Measurements from ENCODE around the gene CKAP4. TPM values are rescaled to one million over a fixed set of nuclear protein-coding genes. Genes with fewer than 3 reads are reported as not detected.

CKAP4 gene
- total and polyA plus RNA-seq, 2 donors (not counting 3 experiments of a cell fraction or from before 2014, with no cell fraction given) = 117 to 223 TPM

DNA sequence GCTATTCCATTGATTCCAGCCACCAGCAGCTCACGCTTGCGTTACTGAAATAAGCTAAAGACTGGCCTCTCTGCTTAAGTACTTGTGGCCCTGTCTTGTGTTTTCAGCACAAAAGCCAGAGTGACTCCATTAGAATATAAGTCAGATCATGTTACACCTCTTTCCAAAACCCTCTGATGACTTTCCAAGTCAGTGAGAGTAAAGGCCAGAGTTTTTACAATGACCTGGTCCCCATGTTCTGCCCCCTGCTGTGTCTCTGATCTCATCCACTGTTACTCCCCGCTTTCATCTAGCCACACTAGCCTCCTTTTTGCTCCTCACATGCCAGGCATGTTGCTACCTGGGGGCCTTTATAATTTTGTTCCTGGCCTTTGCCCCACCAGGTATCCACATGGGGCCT is 6.9 kb upstream of the CKAP4 start:
- POLR2A ChIA-PET = interaction anchor here (1.0 kb wide), 1 partner anchor 11 kb away, joined by 3 read pairs; no protein-coding TSS in a partner anchor
- dilution Hi-C loops (cut with MboI; ENCODE audit: extremely low pct_ligation_motif_present, low sequenced_read_pairs) = no loop called here

GRCh38 chr12:106251631-106252455 is 4.0 kb upstream of the CKAP4 start:
- Histone ChIP-seq H3K9me1 (replicated peaks; ENCODE audit: control insufficient read depth, extremely low read depth, insufficient read depth, low read length) (no peaks in the 10 kb centered on the region), H3K9me3 (replicated peaks; ENCODE audit: control insufficient read depth, insufficient read depth, low read length) (no peaks in the 10 kb centered on the region), H3K36me3 (ENCODE audit: control insufficient read depth in 2 of 2, extremely low read depth in 1 of 2, insufficient read depth in 2 of 2, low read length in 2 of 2) (no peaks in the 10 kb centered on the region), H3K4me3 (replicated peaks in 1 of 3; ENCODE audit: insufficient read depth in 1 of 3, low read depth in 1 of 3, low read length in 3 of 3) (no peak overlapping the region), H3K4me2 (ENCODE audit: insufficient read depth, low read length) (no peak overlapping the region), H3K27ac (ENCODE audit: insufficient read depth, low read depth, low read length) (no peak overlapping the region), H3K4me1 (ENCODE audit: control insufficient read depth, extremely low read depth, insufficient read depth, low read length) (peaks cover 11% of the 10 kb centered on the region), H2AFZ (ENCODE audit: low read depth, low read length) (no peak overlapping the region), H3K27me3 (ENCODE audit: control insufficient read depth in 2 of 2, insufficient read depth in 2 of 2, low read length in 2 of 2) (no peaks in the 10 kb centered on the region), H3K79me2 (ENCODE audit: control insufficient read depth, insufficient read depth, low read length) (peaks cover 3% of the 10 kb centered on the region), H4K20me1 (replicated peaks; ENCODE audit: control insufficient read depth, extremely low read depth, insufficient read depth, low read length) (no peaks in the 10 kb centered on the region), H3K9ac (replicated peaks; ENCODE audit: extremely low read depth, insufficient read depth, low read length) (no peak overlapping the region)
- dilution Hi-C loops (cut with MboI; ENCODE audit: extremely low pct_ligation_motif_present, low sequenced_read_pairs) (no loop called here), intact Hi-C loops (cut with micrococcal nuclease) (no loop called here)
- TF ChIP-seq GATA2 (IDR thresholded peaks at IDR 0.05; ENCODE audit: insufficient read depth, insufficient read length, low read depth, low read length) = no peak
- no peak for TF ChIP-seq EZH2 (IDR thresholded peaks at IDR 0.05; ENCODE audit: borderline replicate concordance, low read depth, low read length, severe bottlenecking)
- TF ChIP-seq POLR2AphosphoS5 (IDR thresholded peaks at IDR 0.05; ENCODE audit: insufficient read depth, low read depth, low read length) = no peak
- no peak for TF ChIP-seq FOS (IDR thresholded peaks at IDR 0.05; ENCODE audit: borderline replicate concordance, insufficient read depth, low read length)
- TF ChIP-seq, protein P1, sequence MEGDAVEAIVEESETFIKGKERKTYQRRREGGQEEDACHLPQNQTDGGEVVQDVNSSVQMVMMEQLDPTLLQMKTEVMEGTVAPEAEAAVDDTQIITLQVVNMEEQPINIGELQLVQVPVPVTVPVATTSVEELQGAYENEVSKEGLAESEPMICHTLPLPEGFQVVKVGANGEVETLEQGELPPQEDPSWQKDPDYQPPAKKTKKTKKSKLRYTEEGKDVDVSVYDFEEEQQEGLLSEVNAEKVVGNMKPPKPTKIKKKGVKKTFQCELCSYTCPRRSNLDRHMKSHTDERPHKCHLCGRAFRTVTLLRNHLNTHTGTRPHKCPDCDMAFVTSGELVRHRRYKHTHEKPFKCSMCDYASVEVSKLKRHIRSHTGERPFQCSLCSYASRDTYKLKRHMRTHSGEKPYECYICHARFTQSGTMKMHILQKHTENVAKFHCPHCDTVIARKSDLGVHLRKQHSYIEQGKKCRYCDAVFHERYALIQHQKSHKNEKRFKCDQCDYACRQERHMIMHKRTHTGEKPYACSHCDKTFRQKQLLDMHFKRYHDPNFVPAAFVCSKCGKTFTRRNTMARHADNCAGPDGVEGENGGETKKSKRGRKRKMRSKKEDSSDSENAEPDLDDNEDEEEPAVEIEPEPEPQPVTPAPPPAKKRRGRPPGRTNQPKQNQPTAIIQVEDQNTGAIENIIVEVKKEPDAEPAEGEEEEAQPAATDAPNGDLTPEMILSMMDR (IDR thresholded peaks at IDR 0.05; ENCODE audit: extremely low read depth in 1 of 2, insufficient read depth in 1 of 2, low read depth in 1 of 2, low read length in 2 of 2) = no peak
- no peak for TF ChIP-seq JUN (IDR thresholded peaks at IDR 0.05; ENCODE audit: borderline replicate concordance, insufficient read depth, insufficient read length, low read depth)
- TF ChIP-seq POLR2A (IDR thresholded peaks at IDR 0.05; ENCODE audit: low read depth, low read length) = no peak
- no peak for TF ChIP-seq MAX (IDR thresholded peaks at IDR 0.05; ENCODE audit: insufficient read depth, insufficient read length)
- ChIA-PET POLR2A (no interaction called here), CTCF (interaction anchor here (1.1 to 5.6 kb wide), 5 partner anchors 10 to 105 kb away, joined by 3 to 27 read pairs (median 3); partner anchors contain the start of gene POLR3B)
- DNase-seq (ENCODE audit: low read depth, low spot score) (no peak), FAIRE-seq (no peak)
- BruUV-seq (replicated peaks) = no TSS peak

More for the DNA sequence above, 6.9 kb upstream of the CKAP4 start:
- Histone ChIP-seq H3K9me1 (replicated peaks; ENCODE audit: control insufficient read depth, extremely low read depth, insufficient read depth, low read length) (no peaks in the 10 kb centered on the region), H3K4me1 (ENCODE audit: control insufficient read depth, extremely low read depth, insufficient read depth, low read length) (no peaks in the 10 kb centered on the region), H2AFZ (ENCODE audit: low read depth, low read length) (no peak overlapping the region), H3K79me2 (ENCODE audit: control insufficient read depth, insufficient read depth, low read length) (no peaks in the 10 kb centered on the region), H4K20me1 (replicated peaks; ENCODE audit: control insufficient read depth, extremely low read depth, insufficient read depth, low read length) (no peaks in the 10 kb centered on the region), H3K4me3 (replicated peaks in 1 of 3; ENCODE audit: insufficient read depth in 1 of 3, low read depth in 1 of 3, low read length in 3 of 3) (no peak overlapping the region), H3K27ac (ENCODE audit: insufficient read depth, low read depth, low read length) (no peak overlapping the region), H3K4me2 (ENCODE audit: insufficient read depth, low read length) (no peak overlapping the region), H3K27me3 (ENCODE audit: control insufficient read depth in 2 of 2, insufficient read depth in 2 of 2, low read length in 2 of 2) (no peaks in the 10 kb centered on the region), H3K9me3 (replicated peaks; ENCODE audit: control insufficient read depth, insufficient read depth, low read length) (no peaks in the 10 kb centered on the region), H3K9ac (replicated peaks; ENCODE audit: extremely low read depth, insufficient read depth, low read length) (no peak overlapping the region), H3K36me3 (ENCODE audit: control insufficient read depth in 2 of 2, extremely low read depth in 1 of 2, insufficient read depth in 2 of 2, low read length in 2 of 2) (no peaks in the 10 kb centered on the region)
- BruUV-seq (replicated peaks) = no TSS peak
- FAIRE-seq (no peak), DNase-seq (ENCODE audit: low read depth, low spot score) (no peak)
- intact Hi-C loops (cut with micrococcal nuclease) = no loop called here
- CTCF ChIA-PET = interaction anchor here (1.5 to 5.6 kb wide), 2 partner anchors 28 to 29 kb away, joined by 4 to 27 read pairs; no protein-coding TSS in a partner anchor
- TF ChIP-seq MYC (IDR thresholded peaks at IDR 0.05; ENCODE audit: low read depth, low read length) = no peak
- TF ChIP-seq MAX (IDR thresholded peaks at IDR 0.05; ENCODE audit: insufficient read depth, insufficient read length) = no peak
- no peak for TF ChIP-seq EZH2 (IDR thresholded peaks at IDR 0.05; ENCODE audit: borderline replicate concordance, low read depth, low read length, severe bottlenecking)
- TF ChIP-seq GATA2 (IDR thresholded peaks at IDR 0.05; ENCODE audit: insufficient read depth, insufficient read length, low read depth, low read length) = no peak
- TF ChIP-seq JUN (IDR thresholded peaks at IDR 0.05; ENCODE audit: borderline replicate concordance, insufficient read depth, insufficient read length, low read depth) = no peak

All from endothelial cell of umbilical vein (primary cell).